HEK293 (cell line): ENCODE data around the gene NOP56.

Source experiments
- CTCF ChIA-PET: fragments of 350-600 bp; formaldehyde crosslinking; extraction: SDS; loops from one replicate; lab custom pipeline; 2021; ENCODE audit warnings: antibody characterized with exemption; lab: Yijun Ruan, JAX
- POLR2A ChIA-PET: fragments of 300-600 bp; formaldehyde crosslinking; extraction: SDS; loops from one replicate; lab custom pipeline; 2020; ENCODE audit warnings: antibody characterized with exemption, inconsistent platforms; lab: Yijun Ruan, JAX
- H3K27ac ChIP-seq: fragments of 200-500 bp; sonication (Bioruptor generic); 2 replicates; pipeline ENCODE4 v1.5.1; 2014; ENCODE audit warnings: low read depth, low read length, control low read depth, inconsistent platforms; ENCODE audit errors: extremely low read depth
- H3K36me3 ChIP-seq, 2 experiments: fragments of 200-500 bp in 1 of 2; sonication (Bioruptor generic) in 1 of 2; 1 replicate in 1 of 2; 2 replicates in 1 of 2; pipeline ENCODE4 v1.5.1; 2014 to 2017; ENCODE audit warnings: inconsistent platforms in 2 of 2, low read length in 2 of 2; ENCODE audit not compliant: control insufficient read depth in 2 of 2, insufficient read depth in 1 of 2
- H3K4me1 ChIP-seq: fragments of 200-500 bp; sonication (Bioruptor generic); 2 replicates; pipeline ENCODE4 v1.5.1; 2014; ENCODE audit warnings: mild to moderate bottlenecking, low read length, inconsistent platforms; ENCODE audit not compliant: control insufficient read depth, insufficient read depth
- H3K4me3 ChIP-seq: 2 replicates; pipeline ENCODE4 v1.5.1; 2011; ENCODE audit warnings: low read depth, mild to moderate bottlenecking, control low read depth, low read length, moderate library complexity
- H3K9me3 ChIP-seq: fragments of 200-500 bp; sonication (Bioruptor generic); 2 replicates; pipeline ENCODE4 v1.5.1; 2014; ENCODE audit warnings: low read depth, low read length, inconsistent platforms; ENCODE audit not compliant: control insufficient read depth, insufficient read depth
- GLIS1 ChIP-seq: fragments of 450-650 bp; formaldehyde crosslinking; IDR thresholded peaks from 2 replicates; pipeline ENCODE4 v1.5.1; 2016; ENCODE audit warnings: missing biosample characterization, missing genetic modification characterization
- GLIS2 ChIP-seq: fragments of 450-650 bp; formaldehyde crosslinking; IDR thresholded peaks from 2 replicates; pipeline ENCODE4 v1.5.1; 2016; ENCODE audit warnings: missing biosample characterization, missing genetic modification characterization
- KLF16 ChIP-seq: fragments of 450-650 bp; formaldehyde crosslinking; IDR thresholded peaks from 2 replicates; pipeline ENCODE4 v1.5.1; 2017; ENCODE audit warnings: missing biosample characterization, missing genetic modification characterization
- RBAK ChIP-seq: fragments of 450-650 bp; formaldehyde crosslinking; IDR thresholded peaks from 2 replicates; pipeline ENCODE4 v1.5.1; 2016; ENCODE audit warnings: missing biosample characterization, missing genetic modification characterization
- SALL2 ChIP-seq: fragments of 450-650 bp; formaldehyde crosslinking; IDR thresholded peaks from 2 replicates; pipeline ENCODE4 v1.5.0; 2017; ENCODE audit warnings: missing biosample characterization, mild to moderate bottlenecking, missing genetic modification characterization, borderline replicate concordance
- SCRT1 ChIP-seq: fragments of 450-650 bp; formaldehyde crosslinking; IDR thresholded peaks from 2 replicates; pipeline ENCODE4 v1.5.1; 2016; ENCODE audit warnings: missing biosample characterization, missing genetic modification characterization, borderline replicate concordance
- ZBTB17 ChIP-seq: fragments of 450-650 bp; formaldehyde crosslinking; IDR thresholded peaks from 2 replicates; pipeline ENCODE4 v1.5.1; 2016; ENCODE audit warnings: missing biosample characterization, missing genetic modification characterization
- ZBTB6 ChIP-seq: fragments of 450-650 bp; formaldehyde crosslinking; IDR thresholded peaks from 2 replicates; pipeline ENCODE4 v1.5.1; 2017; ENCODE audit warnings: missing biosample characterization, missing genetic modification characterization
- ZNF132 ChIP-seq: fragments of 450-650 bp; formaldehyde crosslinking; IDR thresholded peaks from 2 replicates; pipeline ENCODE4 v1.5.1; 2017; ENCODE audit warnings: missing biosample characterization, missing genetic modification characterization, borderline replicate concordance
- ZNF133 ChIP-seq: fragments of 450-650 bp; formaldehyde crosslinking; IDR thresholded peaks from 2 replicates; pipeline ENCODE4 v1.5.1; 2016; ENCODE audit warnings: missing biosample characterization, missing genetic modification characterization
- ZNF140 ChIP-seq: fragments of 450-650 bp; formaldehyde crosslinking; IDR thresholded peaks from 2 replicates; pipeline ENCODE4 v1.5.1; 2016; ENCODE audit warnings: missing biosample characterization, missing genetic modification characterization
- ZNF169 ChIP-seq: fragments of 450-650 bp; formaldehyde crosslinking; IDR thresholded peaks from 2 replicates; pipeline ENCODE4 v1.5.1; 2016; ENCODE audit warnings: missing biosample characterization, missing genetic modification characterization
- ZNF221 ChIP-seq: fragments of 450-650 bp; formaldehyde crosslinking; IDR thresholded peaks from 2 replicates; pipeline ENCODE4 v1.5.1; 2017; ENCODE audit warnings: missing biosample characterization, missing genetic modification characterization, borderline replicate concordance
- ZNF391 ChIP-seq: fragments of 450-650 bp; formaldehyde crosslinking; IDR thresholded peaks from 2 replicates; pipeline ENCODE4 v1.5.1; 2016; ENCODE audit warnings: low read depth, missing biosample characterization, missing genetic modification characterization, borderline replicate concordance
- ZNF449 ChIP-seq: fragments of 450-650 bp; formaldehyde crosslinking; IDR thresholded peaks from 2 replicates; pipeline ENCODE4 v1.5.1; 2017; ENCODE audit warnings: missing biosample characterization, mild to moderate bottlenecking, missing genetic modification characterization, moderate library complexity
- ZNF623 ChIP-seq: fragments of 450-650 bp; formaldehyde crosslinking; IDR thresholded peaks from 2 replicates; pipeline ENCODE4 v1.5.1; 2016; ENCODE audit warnings: missing biosample characterization, missing genetic modification characterization
- ZNF670 ChIP-seq: fragments of 450-650 bp; formaldehyde crosslinking; IDR thresholded peaks from 2 replicates; pipeline ENCODE4 v1.5.1; 2016; ENCODE audit warnings: missing biosample characterization, missing genetic modification characterization, low read depth
- ZNF837 ChIP-seq: fragments of 450-650 bp; formaldehyde crosslinking; IDR thresholded peaks from 2 replicates; pipeline ENCODE4 v1.5.1; 2016; ENCODE audit warnings: missing biosample characterization, missing genetic modification characterization
- ZSCAN5A ChIP-seq: fragments of 450-650 bp; formaldehyde crosslinking; IDR thresholded peaks from 2 replicates; pipeline ENCODE4 v1.5.1; 2016; ENCODE audit warnings: missing biosample characterization, missing genetic modification characterization
- ZXDB ChIP-seq: fragments of 450-650 bp; formaldehyde crosslinking; IDR thresholded peaks from 2 replicates; pipeline ENCODE4 v1.5.1; 2016; ENCODE audit warnings: missing biosample characterization, missing genetic modification characterization
- TF ChIP-seq, protein P1 (sequence below): fragments of 450-650 bp; formaldehyde crosslinking; IDR thresholded peaks from 2 replicates; pipeline ENCODE4 v1.5.1; 2016; ENCODE audit warnings: missing biosample characterization, missing genetic modification characterization

The NOP56 gene

DNA sequence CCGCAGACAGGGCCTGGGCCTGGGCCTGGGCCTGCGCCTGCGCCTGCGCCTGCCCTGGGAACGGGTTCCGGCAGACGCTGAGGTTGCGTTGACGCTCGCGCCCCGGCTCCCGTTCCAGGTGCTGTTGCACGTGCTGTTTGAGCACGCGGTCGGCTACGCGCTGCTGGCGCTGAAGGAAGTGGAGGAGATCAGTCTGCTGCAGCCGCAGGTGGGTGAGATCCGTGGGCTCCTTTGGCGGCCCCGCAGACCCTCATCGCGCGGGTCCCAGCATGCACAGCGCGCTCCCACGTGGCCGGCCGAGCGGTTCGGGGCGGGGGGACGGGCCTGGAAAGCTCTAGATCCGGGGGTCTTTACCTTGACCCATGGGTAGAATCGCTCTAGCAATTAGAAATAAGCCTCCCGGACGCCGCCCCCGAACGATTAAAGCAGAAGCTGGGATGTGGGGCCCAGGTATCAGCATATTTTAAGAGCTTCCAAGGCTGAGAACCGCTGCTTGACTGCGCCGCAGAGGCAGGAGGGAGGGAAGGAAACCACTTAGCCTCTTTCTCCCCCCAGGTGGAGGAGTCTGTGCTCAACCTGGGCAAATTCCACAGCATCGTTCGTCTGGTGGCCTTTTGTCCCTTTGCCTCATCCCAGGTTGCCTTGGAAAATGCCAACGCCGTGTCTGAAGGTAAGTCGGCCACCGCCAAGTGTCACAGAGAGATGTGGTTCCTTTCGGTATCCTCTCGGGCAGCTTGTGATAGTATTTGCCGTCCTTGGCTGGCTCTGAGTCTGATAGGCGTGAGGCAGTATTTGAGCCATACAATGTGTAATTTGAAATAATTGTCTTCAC lies 508 bp downstream of the NOP56 start (continued):
- TF ChIP-seq ZSCAN5A (no peak), ZNF449 (tag by site-specific recombination) (no peak), ZNF391 (peak; percentile 40; the same call in 1 of the 2 replicates), ZNF837 (tag by site-specific recombination) (no peak), ZBTB6 (tag by site-specific recombination) (no peak)
- TF ChIP-seq, all 188 proteins: peak for 16

- Histone ChIP-seq H3K4me3 (peak overlapping the region; percentile 84), H3K27ac (peak overlapping the region; percentile 97), H3K36me3 (peaks cover 37 to 59% of the 10 kb centered on the region in 2 experiments), H3K4me1 (peaks cover 7% of the 10 kb centered on the region), H3K9me3 (no peaks in the 10 kb centered on the region)
- TF ChIP-seq, protein P1, sequence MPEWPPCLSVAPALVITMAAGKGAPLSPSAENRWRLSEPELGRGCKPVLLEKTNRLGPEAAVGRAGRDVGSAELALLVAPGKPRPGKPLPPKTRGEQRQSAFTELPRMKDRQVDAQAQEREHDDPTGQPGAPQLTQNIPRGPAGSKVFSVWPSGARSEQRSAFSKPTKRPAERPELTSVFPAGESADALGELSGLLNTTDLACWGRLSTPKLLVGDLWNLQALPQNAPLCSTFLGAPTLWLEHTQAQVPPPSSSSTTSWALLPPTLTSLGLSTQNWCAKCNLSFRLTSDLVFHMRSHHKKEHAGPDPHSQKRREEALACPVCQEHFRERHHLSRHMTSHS: 0 out of 2 replicates have a peak, but pooled peaks have one; percentile 19
- TF ChIP-seq ZNF169 (tag by site-specific recombination): no peak
- TF ChIP-seq ZNF132 (tag by site-specific recombination): no peak
- no peak for TF ChIP-seq ZNF221
- TF ChIP-seq ZNF140 (tag by site-specific recombination): no peak
- no peak for TF ChIP-seq ZXDB (tag by site-specific recombination)
- TF ChIP-seq GLIS2: no peak
- TF ChIP-seq ZNF623: no peak
- peak; percentile 59 for TF ChIP-seq GLIS1 (tag by site-specific recombination)
- no peak for TF ChIP-seq ZNF670 (tag by site-specific recombination)
- no peak for TF ChIP-seq KLF16 (tag by site-specific recombination)
- no peak for TF ChIP-seq ZNF133
- peak; percentile 78 for TF ChIP-seq ZBTB17 (tag by site-specific recombination)
- no peak for TF ChIP-seq SCRT1 (tag by site-specific recombination)
- no peak for TF ChIP-seq SALL2
- no peak for TF ChIP-seq RBAK (tag by site-specific recombination)
- ChIA-PET CTCF (interaction anchor here (0.5 to 16.0 kb wide), 7 partner anchors 9 to 200 kb away, joined by 3 to 166 read pairs (median 3); no protein-coding TSS in a partner anchor), POLR2A (interaction anchor here (1.0 to 6.7 kb wide), 9 partner anchors 10 to 183 kb away, joined by 3 to 133 read pairs (median 7); partner anchors contain the start of genes IDH3B and SNRPB)
Observed at GRCh38 chr20:2653556-2654383, 1.3 kb downstream of the NOP56 start.
